Measurements from ENCODE around the gene PLCB1. TPM values are rescaled to one million over a fixed set of nuclear protein-coding genes. Genes with fewer than 3 reads are reported as not detected.

PLCB1 gene
- polyA plus RNA-seq, 1 donor (not counting 4 experiments of a cell fraction or from before 2014, with no cell fraction given), result 0.37 TPM

- no peaks in the 10 kb centered on the region for H3K27me3 ChIP-seq (ENCODE audit: control insufficient read depth, extremely low read depth, insufficient read depth, low read length)
- DNase-seq (ENCODE audit: low read depth, low spot score) (no peak), FAIRE-seq (no peak)
- H3K27ac ChIP-seq (ENCODE audit: control insufficient read depth, insufficient read depth, low read length), result no peak overlapping the region
- H4K20me1 ChIP-seq (ENCODE audit: control insufficient read depth, extremely low read depth, insufficient read depth, low read length), result no peaks in the 10 kb centered on the region
- no peaks in the 10 kb centered on the region for H3K36me3 ChIP-seq (ENCODE audit: control insufficient read depth in 2 of 2, extremely low read depth in 1 of 2, insufficient read depth in 2 of 2, low read length in 2 of 2)
- no peak overlapping the region for H3K9ac ChIP-seq (ENCODE audit: control insufficient read depth, extremely low read depth, insufficient read depth, low read length)
- TF ChIP-seq EZH2 (IDR thresholded peaks at IDR 0.05; ENCODE audit: low read length), result no peak
- TF ChIP-seq CTCF (optimal IDR thresholded peaks at IDR 0.05 in 1 of 3, IDR thresholded peaks at IDR 0.05 in 1 of 3, conservative IDR thresholded peaks at IDR 0.05 in 1 of 3; ENCODE audit: extremely low read depth in 1 of 3, insufficient read depth in 2 of 3, low read length in 3 of 3), result no peak
- H2AFZ ChIP-seq (ENCODE audit: control insufficient read depth, low read length), result no peak overlapping the region
- H3K9me1 ChIP-seq (ENCODE audit: control insufficient read depth, extremely low read depth, insufficient read depth, low read length), result no peaks in the 10 kb centered on the region
- no peaks in the 10 kb centered on the region for H3K9me3 ChIP-seq (ENCODE audit: control insufficient read depth, low read depth, low read length)
- no peak overlapping the region for H3K4me3 ChIP-seq (ENCODE audit: control insufficient read depth in 2 of 3, extremely low read depth in 1 of 3, insufficient read depth in 2 of 3, low read depth in 1 of 3, low read length in 3 of 3)
- H3K79me2 ChIP-seq (ENCODE audit: control insufficient read depth, insufficient read depth, low read length), result no peaks in the 10 kb centered on the region
- H3K4me2 ChIP-seq (ENCODE audit: control insufficient read depth, extremely low read depth, insufficient read depth, low read depth, low read length), result no peak overlapping the region
- H3K4me1 ChIP-seq (ENCODE audit: control insufficient read depth, extremely low read depth, insufficient read depth, low read length), result no peaks in the 10 kb centered on the region
- dilution Hi-C loops (cut with MboI; ENCODE audit: extremely low pct_ligation_motif_present, low sequenced_read_pairs), result no loop called here
These were observed 769.4 kb downstream of the PLCB1 start for GRCh38 chr20:8901237-8902025.

GRCh38 chr20:8903655-8904605, 771.9 kb downstream of the PLCB1 start:
- no peak for DNase-seq (ENCODE audit: low read depth, low spot score)
- TF ChIP-seq EZH2 (IDR thresholded peaks at IDR 0.05; ENCODE audit: low read length) (no peak), CTCF (optimal IDR thresholded peaks at IDR 0.05 in 1 of 3, IDR thresholded peaks at IDR 0.05 in 1 of 3, conservative IDR thresholded peaks at IDR 0.05 in 1 of 3; ENCODE audit: extremely low read depth in 1 of 3, insufficient read depth in 2 of 3, low read length in 3 of 3) (no peak)
- Histone ChIP-seq H3K79me2 (ENCODE audit: control insufficient read depth, insufficient read depth, low read length) (no peaks in the 10 kb centered on the region), H3K4me2 (ENCODE audit: control insufficient read depth, extremely low read depth, insufficient read depth, low read depth, low read length) (no peak overlapping the region), H3K4me3 (ENCODE audit: control insufficient read depth in 2 of 3, extremely low read depth in 1 of 3, insufficient read depth in 2 of 3, low read depth in 1 of 3, low read length in 3 of 3) (no peak overlapping the region), H3K27me3 (ENCODE audit: control insufficient read depth, extremely low read depth, insufficient read depth, low read length) (no peaks in the 10 kb centered on the region), H3K9ac (ENCODE audit: control insufficient read depth, extremely low read depth, insufficient read depth, low read length) (no peak overlapping the region), H3K4me1 (ENCODE audit: control insufficient read depth, extremely low read depth, insufficient read depth, low read length) (no peaks in the 10 kb centered on the region), H4K20me1 (ENCODE audit: control insufficient read depth, extremely low read depth, insufficient read depth, low read length) (no peaks in the 10 kb centered on the region), H3K9me1 (ENCODE audit: control insufficient read depth, extremely low read depth, insufficient read depth, low read length) (no peaks in the 10 kb centered on the region), H3K36me3 (ENCODE audit: control insufficient read depth in 2 of 2, extremely low read depth in 1 of 2, insufficient read depth in 2 of 2, low read length in 2 of 2) (no peaks in the 10 kb centered on the region), H2AFZ (ENCODE audit: control insufficient read depth, low read length) (no peak overlapping the region), H3K9me3 (ENCODE audit: control insufficient read depth, low read depth, low read length) (no peaks in the 10 kb centered on the region), H3K27ac (ENCODE audit: control insufficient read depth, insufficient read depth, low read length) (no peak overlapping the region)
- dilution Hi-C loops (cut with MboI; ENCODE audit: extremely low pct_ligation_motif_present, low sequenced_read_pairs), result no loop called here
- FAIRE-seq, result no peak

All from keratinocyte (primary cell).